HG02678 (cell line): Measurements from ENCODE around the gene SLC25A2.
"Not testable (repeated sequence)": the region's sequence is repeated elsewhere in the genome, so short reads cannot be mapped to it uniquely, and the experiment has no call there.

Source experiments
- ATAC-seq: cut with Tn5 transposase; IDR thresholded peaks from one replicate; pipeline ENCODE4 v1.9.1; 2021; ENCODE audit warnings: mild to moderate bottlenecking, moderate library complexity; ENCODE audit not compliant: unreplicated experiment

SLC25A2 gene

GRCh38 chr5:141316963-141317362 lies 13.1 kb upstream of the SLC25A2 start:
- ATAC-seq: not testable (repeated sequence)

DNA sequence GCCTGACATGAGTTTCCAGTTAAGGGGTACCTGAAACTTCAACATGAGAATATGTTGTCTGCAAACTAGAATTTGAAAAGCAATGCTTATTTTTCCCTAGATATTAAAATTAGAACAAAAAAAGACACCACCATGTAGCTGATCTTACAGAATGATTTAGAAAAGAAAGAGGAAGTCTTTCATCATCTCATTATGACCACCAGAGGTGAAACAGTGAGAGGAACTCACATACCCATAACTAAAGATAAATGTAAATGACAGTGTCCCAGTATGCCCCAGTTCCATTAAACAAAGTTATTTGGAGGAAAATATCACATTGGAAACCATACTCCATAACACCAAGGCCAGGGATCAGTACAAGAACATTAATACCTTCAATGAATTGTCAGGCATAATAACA lies 9.9 kb upstream of the SLC25A2 start:
- ATAC-seq: no peak

GRCh38 chr5:141306630-141307029 lies 2.8 kb upstream of the SLC25A2 start:
- ATAC-seq: no peak

- no peak for ATAC-seq
Observed at GRCh38 chr5:141298376-141298775, 5.5 kb downstream of the SLC25A2 start.

- ATAC-seq: no peak
Observed at GRCh38 chr5:141272906-141273305, 30.9 kb downstream of the SLC25A2 start.

GRCh38 chr5:141269195-141269594 lies 34.7 kb downstream of the SLC25A2 start:
- no peak for ATAC-seq

DNA sequence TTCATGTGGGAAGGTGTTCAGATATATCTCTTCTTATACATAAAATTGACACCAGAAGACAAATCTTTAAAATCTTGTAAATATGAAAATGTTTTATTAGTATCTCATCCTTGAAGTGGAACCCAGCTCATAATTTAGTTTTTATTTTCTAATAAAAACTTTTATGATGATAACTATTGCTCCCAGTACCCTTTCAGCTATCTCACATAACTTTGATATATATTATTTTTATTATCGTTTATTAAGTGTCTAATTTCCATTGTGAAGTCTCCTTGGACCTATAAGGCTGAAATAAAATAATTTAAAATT lies 42.7 kb downstream of the SLC25A2 start:
- no peak for ATAC-seq

DNA sequence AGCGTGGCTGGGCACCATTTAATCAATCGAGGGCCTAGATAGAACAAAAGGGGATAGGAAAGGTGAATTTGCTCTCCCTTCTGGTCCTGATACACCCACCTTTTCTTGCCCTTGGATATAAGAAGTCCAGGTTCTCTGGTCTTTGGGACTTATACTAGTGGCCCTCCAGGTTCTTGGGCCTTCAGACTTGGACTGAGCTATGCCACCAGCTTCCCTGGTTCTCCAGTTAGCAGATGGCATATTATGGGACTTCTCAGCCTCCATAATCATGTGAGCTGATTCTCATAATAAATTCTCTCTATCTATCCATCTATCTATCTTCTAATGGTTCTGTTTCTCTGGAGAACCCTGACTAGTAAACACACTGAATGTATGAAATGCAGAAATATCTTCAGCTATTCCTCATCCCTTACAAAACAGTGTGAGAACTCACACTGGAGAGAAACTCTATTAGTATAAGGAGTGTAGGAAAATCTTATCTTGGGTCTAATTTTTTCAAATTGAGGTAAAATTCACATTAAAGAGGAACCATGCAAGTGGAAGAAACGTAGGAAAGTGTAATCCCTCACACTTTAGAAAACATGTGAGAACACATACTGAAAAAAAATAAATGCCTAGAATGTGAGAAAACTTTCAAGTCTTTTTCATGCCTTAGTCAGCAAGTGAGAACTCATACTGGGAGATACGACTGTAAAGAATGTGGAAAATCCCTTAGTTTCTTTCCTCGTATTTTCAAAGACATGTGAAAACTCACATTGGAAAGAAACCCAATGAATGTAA lies 43.2 kb downstream of the SLC25A2 start:
- ATAC-seq: no peak

- no peak for ATAC-seq
Observed at GRCh38 chr5:141258948-141259347, 44.9 kb downstream of the SLC25A2 start.

DNA sequence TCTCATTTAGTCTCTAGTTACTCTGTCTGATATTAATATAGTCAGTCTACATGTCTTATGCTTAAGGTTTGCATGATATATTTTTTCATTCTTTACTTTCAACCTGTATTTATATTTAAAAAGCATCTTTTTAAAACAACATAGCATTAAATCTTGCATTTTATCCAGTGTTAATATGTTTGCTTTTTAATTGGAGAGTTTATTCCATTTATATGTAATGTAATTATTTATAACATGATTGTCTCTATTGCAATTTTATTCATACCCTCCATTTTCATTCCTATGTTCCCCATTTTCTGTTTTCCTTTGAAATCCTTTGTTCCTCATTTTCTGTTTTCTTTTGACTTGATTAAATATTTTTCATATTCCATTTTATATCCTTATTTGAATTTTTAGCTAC lies 45.4 kb downstream of the SLC25A2 start:
- ATAC-seq: no peak
